DMS79 (cell line): ENCODE data around the gene CLDN16.

Source experiments
- DNase-seq: peaks from one replicate; lab custom pipeline; 2025; lab: John Stamatoyannopoulos, UW

CLDN16 gene, protein sequence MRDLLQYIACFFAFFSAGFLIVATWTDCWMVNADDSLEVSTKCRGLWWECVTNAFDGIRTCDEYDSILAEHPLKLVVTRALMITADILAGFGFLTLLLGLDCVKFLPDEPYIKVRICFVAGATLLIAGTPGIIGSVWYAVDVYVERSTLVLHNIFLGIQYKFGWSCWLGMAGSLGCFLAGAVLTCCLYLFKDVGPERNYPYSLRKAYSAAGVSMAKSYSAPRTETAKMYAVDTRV

DNA sequence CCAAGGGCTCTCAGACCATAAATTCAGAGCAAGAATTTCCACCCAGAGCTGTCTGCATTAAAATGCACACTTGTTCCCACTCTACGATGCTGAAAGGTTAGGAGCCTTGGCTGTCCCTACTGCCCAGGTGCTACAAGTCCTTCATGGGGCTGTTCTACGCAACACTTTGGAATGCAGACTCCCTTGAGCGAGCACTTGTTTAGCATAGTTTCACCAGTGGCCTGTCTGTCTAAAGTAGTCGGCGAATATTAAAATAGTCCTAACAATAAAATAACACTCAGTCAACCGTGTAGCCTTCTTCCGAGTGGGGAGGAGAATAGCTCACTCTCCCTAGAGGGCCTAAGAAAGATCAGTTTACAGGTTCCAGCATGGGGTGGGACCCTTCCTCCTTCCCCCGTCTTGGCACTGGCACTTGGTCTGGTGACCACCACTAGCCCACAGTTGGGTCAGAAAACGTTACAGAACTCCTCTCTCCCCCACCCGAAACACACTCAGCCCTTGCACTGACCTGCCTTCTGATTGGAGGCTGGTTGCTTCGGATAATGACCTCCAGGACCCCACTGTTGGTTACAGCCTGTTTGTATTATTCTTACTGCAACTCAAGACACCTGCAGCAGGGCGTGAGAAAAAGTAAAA is at the start of gene CLDN16:
Gene CLDN16 (plus strand): TSS at position 586 of the 636 bp plus-strand sequence. CDS start 167 bp downstream, outside the sequence.
- DNase-seq = no peak

DNA sequence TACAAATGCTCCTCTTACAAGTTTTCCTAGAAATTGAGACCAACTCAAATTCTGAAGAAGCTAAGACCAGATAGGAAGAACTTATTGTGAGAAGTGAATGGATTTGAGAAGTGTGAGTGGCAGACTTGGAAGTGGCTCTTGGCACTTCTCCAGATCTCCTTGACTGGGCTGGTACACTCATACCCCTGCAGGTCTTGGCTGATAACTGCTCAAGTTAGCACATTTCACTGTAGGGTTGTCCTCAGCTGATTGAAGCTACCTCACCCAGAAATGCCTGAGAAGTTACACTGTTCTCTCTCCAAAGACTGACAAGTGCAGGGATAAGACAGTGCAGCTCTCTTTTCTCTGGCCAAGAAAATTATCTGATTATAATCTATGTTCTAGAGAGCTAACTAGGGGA is 49.2 kb upstream of the CLDN16 start:
- DNase-seq = no peak

DNA sequence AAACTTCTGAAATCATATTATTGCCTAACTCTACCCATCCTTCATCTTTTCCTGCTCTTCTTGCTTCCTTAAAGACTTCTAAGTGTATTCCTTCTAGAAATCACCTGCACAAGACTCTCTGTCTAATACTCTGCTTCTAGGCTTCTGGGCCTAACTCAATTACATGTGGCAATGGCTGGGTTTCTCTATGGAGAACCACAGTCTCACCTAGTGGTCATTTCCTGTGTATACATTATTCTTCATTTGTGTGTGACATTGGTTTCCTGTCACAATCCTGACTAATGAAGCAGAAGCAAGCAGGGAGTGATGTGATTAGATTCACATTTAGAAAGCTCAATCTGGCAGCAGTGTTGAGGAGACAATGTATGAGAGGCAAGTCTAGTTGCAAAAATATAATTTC is 48.8 kb upstream of the CLDN16 start:
- DNase-seq = no peak

DNA sequence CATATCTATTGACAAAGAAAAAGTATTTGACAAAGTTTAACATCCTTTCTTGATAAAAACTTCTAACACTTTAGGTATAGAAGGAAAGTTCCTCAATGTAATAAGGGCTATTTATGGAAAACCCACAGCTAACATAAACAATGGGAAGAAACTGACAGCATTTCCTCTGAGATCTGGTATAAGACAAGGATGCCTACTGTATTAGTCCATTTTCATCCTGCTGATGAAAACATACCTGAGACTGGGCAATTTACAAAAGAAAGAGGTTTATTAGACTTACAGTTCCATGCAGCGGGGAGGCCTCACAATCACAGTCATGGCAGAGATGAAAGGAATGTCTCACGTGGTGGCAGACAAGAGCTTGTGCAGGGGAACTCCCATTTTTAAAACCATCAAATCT is 47.9 kb upstream of the CLDN16 start:
- no peak for DNase-seq

DNA sequence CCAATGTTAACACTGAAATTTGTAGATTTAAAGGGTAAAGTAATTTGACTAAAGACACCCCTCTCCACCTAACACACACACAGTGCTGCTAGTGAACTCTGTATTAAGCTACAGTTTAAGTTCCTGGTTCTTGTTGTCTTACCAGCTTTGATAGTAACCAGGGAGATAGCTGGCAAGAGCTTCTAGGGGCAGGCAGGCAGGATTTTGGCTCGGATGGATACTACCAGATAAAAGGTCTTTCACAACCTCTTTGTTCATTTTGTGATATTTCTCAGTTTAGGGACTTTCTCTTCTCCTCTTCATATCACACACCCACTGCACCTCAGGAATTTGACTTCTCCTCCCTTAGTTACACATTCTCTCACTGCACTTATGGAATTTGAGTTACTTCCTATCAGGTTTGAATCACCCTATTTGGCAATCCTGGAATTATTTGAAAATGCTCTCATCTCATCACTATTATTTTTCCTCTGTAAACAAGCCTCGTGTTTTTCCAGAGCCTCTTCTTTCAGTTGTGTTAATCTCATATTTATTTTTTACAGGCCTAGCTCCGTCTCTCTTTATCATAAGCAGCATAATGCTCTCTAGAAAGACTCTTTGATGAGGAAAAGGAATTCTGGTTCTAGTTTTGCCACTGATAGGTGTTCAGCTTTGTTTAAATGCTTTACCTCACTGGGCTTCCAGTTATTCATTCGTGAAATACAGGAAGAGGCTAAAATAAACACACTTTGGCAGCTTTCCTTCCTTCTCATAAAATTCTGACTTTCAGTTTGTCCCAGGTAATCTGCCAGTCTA is 42.7 kb upstream of the CLDN16 start:
- no peak for DNase-seq

DNA sequence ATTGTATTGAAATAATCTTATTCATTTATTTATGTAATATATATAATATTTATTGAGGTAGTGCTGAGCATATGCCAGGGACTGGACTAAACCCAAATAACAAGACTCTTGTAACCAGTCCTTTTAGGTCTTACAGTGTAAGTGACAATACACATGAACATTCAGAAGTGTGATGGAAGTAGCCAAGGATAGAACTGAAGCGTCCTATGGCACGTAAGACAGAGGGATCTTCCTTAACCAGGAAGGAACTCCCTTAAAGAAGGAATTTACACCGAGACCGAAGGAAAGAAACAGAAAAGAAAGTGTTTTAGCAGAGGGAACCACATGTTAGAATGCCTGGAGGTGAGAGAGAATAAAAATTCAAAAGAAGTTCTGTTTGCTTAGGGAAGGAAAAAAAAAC is 42.1 kb upstream of the CLDN16 start:
- DNase-seq = no peak

DNA sequence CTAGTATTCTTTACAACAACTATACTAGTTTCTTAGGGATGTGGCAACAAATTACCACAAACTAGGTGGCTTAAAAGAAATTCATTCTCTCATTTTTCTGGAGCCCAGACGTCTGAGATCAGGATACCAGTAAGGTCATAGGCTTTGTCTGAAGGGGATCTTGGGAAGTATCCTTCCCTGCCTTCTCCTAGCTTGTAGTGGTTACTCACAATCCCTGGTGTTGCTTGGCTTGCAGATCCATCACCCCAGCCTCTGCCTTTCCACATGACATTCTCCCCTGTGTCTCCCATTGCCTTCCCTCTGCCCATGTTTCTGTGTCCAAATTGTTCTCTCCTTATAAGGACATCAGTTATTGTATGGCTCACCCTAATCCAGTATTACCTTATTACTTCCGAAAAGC is 41.4 kb upstream of the CLDN16 start:
- no peak for DNase-seq

DNA sequence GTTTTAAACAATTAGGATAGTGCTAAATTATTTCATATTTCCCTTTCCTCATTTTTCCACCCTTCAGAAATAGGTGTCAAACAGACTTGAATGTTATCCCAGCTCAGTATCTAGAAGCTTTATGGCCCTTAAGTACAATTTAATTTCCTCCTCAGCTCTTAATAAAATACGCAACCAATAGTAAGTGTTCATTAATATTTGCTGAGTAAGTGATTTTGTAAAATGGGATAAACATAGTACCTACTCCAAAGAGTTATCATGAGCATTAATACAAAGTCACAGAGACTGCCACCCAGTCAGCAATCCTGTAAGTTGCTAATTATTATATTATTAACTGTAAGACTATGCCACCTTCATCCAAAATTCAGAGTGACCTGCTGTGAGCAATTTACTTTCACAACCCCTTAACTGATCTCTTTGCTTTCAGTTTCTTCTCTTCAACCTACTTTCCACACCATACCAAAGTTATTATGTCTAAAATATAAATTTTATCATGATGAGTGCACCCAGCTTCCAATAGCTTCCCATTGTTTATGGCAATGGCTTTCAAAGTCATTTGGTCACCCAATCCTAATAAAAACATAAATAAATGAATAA is 35.0 kb upstream of the CLDN16 start:
- DNase-seq = no peak

DNA sequence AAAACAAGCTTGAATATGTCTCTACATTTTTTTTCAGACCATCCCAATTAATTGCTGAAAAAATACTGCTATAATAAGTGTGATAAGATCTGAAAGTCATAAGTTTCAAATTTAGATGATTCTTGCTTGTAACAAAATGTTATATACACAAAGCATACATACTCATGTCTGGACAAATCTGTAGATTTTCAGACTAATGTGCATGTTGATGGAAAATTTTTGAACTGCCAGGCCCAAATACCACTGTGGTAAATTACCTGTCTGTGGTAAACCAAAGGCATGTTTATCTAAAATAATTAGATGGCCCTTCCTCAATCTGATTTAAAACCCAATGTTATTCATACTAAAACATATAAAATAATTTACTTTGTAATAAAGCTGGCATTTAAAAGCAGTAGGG is 31.7 kb upstream of the CLDN16 start:
- DNase-seq = no peak

DNA sequence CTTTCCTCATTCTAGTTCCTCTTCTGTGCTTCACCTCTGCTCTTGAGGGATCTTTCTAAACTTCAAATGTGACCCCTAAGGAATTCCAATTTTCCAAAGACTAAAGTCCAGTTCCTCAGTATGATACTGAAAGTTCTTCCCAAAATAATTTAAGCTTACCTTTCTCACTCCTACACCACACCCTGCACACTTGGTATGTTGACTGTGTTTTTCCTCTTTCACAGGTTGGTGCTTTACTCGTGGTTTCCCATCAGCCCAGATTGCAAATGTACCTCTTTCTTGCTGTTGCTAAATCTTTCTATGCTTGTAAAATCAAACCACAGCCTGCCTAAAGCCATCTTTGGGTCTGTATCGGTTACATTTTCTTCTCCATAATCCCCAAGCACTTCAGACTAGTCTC is 30.5 kb upstream of the CLDN16 start:
- DNase-seq = no peak

DNA sequence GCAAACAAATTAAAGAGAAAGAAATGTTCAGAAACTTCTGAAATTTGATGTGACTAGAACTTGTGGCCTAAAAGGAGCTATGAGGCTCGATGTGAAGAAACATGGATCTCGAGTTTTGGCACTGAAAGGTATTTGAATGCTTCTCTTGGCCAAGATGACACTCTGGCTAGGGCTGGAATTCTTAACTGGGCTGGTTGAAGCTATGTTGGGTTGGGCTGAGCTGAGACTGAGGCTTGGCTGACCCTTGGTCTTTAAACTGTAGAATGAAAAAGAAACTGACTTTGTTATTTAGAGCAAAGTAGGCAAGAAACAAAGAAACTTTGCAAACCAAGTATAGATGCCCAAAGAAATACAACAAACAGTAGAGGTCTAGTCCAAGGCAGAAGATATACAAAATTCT is 28.1 kb upstream of the CLDN16 start:
- DNase-seq = no peak

DNA sequence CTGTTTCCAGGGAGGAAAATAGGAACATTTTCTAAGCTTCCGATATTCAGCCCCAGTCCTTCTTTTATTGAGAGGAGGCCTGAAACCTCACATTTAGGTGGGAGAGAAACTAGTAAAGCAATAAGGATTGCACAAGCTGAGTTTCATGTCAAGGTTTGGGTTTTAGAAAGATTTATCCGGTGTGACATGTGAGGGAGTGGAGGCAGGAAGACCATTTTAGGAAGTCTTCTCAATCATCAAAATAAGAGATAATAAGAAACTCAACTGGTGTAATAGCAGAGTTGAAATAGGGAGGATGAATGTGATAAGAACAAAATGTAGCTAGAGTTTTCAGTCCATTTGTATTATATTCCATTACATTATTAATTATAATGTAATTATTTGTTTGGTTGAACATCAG is 27.7 kb upstream of the CLDN16 start:
- DNase-seq = no peak

DNA sequence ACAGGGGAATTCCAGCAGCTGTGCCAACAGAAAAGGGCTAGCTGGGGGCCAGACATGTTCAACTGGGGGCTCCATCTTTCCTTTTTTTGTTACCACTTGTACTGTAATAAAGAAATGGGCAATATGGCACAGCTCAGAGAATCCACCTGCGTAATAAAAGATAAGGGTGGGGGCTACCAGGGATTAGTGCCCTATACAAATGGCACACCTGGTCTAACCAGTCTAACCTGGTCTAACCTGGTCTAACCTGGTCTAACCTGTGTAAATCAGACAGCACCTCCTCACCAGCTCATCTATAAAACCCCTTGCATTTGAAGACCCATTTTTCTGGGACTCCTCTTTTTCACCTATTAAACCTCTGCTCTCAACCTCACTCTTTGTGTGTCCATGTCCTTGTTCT is 26.2 kb upstream of the CLDN16 start:
- DNase-seq = no peak

DNA sequence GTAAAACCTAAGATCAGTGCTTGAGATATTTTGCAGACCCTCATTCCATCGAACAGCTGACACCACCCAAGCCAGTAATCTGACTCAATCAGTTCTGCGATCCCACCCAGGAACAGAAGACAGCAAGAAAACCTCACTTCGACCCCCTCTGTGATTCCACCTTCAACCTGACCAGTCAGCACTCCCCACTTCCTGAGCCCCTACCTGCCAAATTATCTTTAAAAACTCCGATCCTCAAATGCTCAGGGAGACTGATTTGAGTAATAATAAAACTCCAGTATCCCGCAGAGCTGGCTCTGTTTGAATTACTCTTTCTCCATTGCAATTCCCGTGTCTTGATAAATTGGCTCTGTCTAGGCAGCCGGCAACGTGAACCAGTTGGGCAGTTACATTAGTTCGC is 25.7 kb upstream of the CLDN16 start:
- DNase-seq = no peak

DNA sequence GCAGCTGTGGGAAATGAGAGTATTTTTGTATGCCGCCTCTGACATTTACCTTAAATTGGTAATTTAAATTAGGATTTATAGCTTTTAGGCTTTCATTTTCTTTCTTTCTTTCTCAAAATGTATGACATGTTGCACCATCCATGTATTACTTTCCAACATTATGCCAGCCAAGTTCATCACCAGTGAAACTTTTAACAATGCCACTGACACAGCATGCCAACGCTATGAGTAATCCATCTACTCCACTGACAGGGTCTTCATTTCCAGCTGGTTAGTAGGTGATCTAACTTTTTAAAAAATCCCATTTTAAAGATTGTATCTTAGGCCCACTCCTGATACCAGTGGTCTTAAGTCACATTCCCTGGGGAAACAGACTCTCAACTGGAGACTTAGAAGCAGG is 21.8 kb upstream of the CLDN16 start:
- no peak for DNase-seq

DNA sequence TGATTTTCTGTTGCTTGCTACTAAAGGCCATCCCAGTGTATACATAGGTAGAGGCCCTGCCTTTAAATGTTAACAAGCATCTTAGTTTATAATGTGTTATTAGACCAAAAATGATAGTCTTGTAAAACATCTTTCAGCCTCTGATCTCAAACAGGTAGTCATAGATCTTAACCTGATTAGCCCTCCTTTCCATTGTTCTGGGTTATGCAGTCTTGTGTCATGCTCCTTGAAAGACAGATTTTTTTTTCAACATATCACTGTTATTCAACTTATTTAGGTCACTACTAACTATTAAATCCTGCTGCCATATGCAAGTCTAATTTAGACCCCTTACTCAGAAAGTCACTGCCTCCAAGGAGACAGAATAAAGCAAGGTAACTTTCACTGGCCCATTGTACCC is 19.1 kb upstream of the CLDN16 start:
- no peak for DNase-seq

DNA sequence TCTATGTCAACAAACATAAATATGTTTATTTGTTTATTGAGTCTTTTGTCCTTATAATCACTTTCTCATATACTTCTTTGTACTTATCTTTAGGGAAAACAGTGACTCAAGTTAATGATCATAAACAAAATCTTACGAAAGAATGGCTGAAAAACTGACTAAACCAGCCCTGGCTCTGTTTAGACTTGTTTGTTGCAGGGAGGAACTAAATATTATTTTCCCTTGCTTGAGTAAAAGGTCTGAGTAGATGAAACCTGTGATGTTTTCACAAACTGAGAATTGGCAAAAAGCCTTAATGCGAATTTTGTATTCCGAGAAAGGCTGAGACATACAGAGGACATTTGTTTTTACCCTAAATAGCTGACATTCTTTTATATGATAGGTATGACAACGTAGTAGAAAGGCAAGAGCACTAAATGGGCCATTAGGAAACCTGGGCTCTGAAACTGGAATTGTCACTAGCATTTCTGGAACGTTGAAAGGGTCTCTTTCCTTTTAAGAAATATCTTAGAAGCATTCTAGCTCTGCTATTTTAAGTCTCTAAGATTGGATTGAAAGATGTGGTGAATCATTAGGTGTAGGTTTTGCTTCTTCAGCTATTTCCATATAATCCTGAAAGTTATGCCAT is 18.2 kb upstream of the CLDN16 start:
- no peak for DNase-seq

DNA sequence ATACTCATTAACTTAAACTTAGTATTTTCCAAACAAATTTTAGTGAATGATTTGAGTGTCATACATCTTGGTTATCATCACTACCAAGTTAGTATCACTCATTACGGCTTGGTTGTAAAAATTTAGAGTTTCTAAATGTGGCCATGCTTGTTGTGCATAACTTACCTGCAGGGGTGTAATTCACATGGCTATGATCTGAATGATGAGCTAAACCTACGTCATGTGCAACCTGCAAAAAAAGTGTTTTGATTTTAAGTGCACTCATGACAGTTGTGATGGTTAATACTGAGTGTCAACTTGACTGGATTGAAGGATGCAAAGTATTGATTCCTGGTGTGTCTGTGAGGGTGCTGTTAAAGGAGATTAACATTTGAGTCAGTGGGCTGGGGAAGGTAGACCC is 17.6 kb upstream of the CLDN16 start:
- DNase-seq = no peak

DNA sequence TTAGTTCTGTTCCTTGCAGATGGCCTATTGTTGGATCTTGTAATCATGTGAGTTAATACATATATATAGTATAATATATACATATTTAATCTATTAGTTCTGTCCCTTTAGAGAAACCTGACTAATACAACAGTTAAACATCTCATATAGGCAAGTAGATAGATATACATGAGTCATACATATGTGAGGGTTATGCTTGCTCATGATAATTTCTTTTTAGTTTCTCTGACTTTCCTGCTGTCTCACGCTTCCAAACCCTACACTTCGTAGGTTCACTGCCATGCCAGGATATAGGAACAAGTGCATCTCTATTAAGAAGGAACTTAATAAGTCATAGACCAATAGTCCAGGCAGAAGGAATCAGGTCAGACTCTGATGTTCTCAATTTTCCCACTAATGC is 16.8 kb upstream of the CLDN16 start:
- DNase-seq = no peak

DNA sequence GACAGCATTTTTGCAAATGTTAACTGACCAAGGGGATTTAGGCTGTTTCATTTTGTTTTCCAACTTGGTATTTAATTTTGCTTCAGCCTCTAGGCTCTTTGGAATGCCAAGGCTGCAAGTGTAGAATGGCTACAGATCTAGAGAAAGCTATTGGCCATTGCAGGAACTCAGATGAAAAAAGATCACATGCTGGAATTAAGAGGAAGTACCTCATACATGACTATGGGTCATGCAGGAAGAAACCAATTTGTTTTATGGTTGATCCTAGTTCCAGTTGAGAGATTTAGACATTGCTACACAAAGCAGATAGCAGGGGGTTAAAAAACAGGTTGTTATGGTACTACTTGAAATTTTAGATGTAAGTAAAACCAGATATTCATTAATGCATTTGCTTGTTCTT is 12.7 kb upstream of the CLDN16 start:
- DNase-seq = no peak

DNA sequence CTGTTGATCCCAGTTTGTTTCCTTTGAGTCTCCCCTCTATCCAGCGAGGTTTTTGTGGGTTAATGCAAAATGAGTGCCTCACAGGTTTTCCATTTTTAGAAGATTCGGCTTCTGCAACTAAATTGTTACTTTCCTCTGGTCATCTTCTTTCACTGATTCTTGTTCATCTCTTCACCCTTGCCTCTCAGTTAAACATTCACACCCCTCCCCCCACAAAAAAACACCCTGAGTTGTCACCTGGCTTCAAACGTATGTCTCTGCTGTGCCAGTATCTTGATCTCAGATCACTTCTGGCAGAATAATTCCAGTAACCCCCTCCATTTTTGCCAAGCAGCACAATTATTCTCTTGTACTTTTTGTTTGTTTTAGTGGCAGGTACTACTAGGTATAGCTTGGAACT is 12.3 kb upstream of the CLDN16 start:
- no peak for DNase-seq

DNA sequence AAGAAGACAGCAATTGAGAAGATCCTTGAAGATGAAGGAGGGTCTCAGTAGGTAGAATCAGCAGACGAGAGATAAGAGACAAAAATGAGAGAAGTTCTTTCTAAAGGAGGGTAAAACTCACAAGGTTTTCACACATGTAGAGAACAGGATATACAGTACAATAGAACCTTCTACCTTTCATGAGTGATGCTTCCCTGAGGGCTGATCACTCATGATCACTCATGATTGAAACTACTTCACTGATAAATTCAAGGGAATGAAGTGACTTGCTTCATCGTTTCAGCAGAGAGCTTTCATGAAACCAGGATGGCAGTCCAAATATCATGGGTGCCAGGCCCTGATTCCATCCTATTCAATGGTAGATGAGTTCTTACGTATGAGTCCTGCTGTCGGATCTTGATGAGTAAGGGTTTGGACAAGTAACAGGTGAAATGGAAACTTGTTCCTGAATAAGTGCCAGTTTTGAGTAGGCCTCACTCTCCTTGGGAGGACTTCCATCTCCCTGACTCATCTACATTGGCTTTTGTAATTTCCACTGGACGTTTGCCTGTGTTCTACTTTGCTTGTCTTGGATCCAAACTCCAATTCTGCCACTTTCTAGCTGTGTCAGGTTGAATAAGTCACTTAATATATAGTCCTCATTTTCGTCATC is 9.6 kb upstream of the CLDN16 start:
- no peak for DNase-seq
